Cerebellar nuclear complex (tissue), 1 donor: ENCODE results near the gene NR3C1.

Source experiments
- DNase-seq, 2 experiments: peaks; one replicate each; lab custom pipeline; 2025; lab: John Stamatoyannopoulos, UW

Gene NR3C1

DNA sequence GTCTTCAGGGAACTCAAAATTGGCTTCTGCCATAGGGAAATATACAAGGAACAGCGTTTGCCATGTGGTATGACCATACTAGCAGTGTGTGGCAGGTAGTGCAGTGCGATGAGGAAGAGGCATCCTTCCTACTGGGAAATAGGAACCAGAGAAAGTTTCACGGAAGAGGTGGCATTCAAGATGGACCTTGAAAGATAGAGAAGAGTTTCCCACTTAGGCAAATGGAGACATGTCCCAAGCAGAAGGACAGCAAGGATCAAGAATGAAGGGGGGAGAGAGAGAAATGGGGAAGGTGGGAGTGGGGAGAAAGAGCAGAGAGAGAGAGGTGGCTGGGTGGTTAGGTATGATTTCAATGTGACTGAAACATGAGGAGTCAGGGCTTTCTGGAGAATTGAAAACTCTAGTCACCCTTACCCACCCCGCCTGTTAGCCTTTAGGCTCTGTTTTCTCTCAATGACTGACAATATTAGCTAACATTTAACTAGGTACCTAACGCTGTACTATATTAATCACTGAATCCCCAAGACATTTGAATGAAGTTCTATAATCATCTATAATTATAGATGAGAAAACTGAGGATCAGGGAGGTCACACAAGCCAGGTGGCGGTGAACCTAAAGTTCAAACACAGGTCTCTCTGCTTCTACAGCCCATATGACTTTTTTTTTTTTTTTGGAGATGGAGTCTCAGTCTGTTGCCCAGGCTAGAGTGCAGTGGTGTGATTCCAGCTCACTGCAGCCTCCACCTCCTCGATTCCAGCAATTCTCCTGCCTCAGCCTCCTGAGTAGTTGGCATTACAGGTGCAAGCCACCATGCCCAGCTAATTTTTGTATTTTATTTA, 171.3 kb downstream of the NR3C1 start:
- no peak for DNase-seq

DNA sequence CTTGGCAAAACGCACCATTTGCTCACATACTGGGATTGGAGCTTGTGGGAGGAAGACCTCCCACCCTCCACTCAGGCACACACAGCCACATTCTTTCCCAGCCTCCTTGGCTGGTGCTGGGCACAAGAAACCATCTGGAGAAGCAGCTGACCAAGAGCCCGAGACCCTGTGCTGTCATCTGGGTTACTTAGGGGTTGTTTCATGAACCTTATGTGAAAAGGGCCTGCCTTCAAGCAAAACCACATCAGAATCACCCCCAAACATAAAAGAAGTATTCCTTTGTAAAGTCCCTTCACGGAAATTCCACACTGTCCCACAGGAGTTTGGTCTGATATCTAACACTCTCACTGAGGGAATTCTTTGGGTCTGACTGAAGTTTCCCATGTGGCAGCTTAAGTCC, 172.1 kb downstream of the NR3C1 start:
- DNase-seq: no peak

GRCh38 chr5:143230676-143230996, 172.8 kb downstream of the NR3C1 start:
- no peak for DNase-seq

- no peak for DNase-seq
Observed at GRCh38 chr5:143229896-143230675, 173.4 kb downstream of the NR3C1 start.

DNA sequence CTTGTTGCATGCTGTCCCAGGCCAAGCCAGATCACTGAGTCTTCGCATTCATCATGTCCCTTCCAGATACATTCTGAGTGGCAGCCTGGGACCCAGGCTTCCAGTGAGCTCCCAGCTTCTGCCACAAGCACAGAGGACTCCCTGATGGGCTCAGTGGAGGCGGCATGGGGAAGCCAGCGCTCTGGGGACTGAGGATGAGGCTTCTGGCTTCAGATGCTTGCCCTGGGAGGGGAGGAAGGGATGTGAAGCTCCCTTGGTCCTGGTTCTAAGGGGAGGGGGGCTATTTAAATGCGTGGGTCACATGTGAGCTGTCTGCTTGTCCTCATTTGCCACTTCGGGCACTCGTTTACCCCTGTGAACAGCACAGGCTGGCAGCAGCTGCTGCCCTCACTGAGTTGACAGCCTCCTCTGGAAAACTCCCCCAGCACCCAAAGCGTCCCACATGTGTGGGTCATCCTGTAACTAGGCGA, 174.0 kb downstream of the NR3C1 start:
- DNase-seq: no peak

DNA sequence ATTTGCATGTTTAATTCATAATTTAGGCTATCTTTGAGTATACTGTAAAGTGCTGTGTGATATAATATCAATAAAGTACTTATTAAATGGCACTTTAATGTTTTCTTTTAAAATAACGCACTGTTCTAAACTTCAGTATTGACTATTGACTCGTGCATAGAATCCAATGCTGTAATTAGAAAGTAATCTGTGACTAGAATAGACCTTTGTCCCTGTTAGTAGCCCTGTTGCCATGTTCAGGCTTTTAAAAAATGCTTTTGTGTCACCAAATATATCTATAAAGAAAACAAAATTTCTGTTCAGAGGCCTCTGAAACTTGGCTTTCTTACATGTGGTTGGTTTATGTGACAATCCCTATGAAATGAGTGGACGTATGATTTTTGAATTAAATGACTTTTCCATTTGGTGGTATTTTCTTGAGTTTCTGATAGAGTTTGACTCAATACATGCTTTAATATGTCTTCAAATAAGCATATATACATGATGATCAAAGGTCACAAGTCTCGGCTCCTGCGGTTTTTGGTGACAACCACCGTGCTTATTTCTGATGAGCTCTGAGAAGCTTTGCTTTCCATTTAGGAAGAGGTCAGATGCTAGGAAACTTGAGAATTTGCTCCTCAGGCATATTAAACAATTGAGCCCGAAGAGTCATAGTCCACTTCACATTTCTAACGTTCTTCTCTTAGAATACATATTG, 174.7 kb downstream of the NR3C1 start:
- no peak for DNase-seq
